ENCODE data around the gene HPGD. TPM values are rescaled to one million over a fixed set of nuclear protein-coding genes. Genes with fewer than 3 reads are reported as not detected.

The HPGD gene
- polyA plus RNA-seq, 3 donors = 0.52 to 10.7 (median 10.2) TPM

Other genes with a start within 250 kb of the HPGD start
- gene FBXO8, start 238.8 kb downstream of the HPGD start, polyA plus RNA-seq = 10 to 100 TPM; 10.7 to 30.7 (median 16.2) TPM
- 1 to 10 TPM; 3.4 to 8.8 (median 4.5) TPM for gene CEP44, start 238.6 kb downstream of the HPGD start, polyA plus RNA-seq

Measured in adipose tissue (tissue), 3 donors.